IPS-18c (cell line): ENCODE data around the gene SBK2.

Experiments used
- H3K4me3 ChIP-seq: 2 replicates; pipeline ENCODE4 v1.7.0; 2013; ENCODE audit warnings: low read depth, mild to moderate bottlenecking, low read length, moderate library complexity; ENCODE audit not compliant: insufficient read depth
- H3K9me3 ChIP-seq: one replicate; pipeline ENCODE4 v1.6.1; 2013; ENCODE audit warnings: mild to moderate bottlenecking, low read length, moderate library complexity; ENCODE audit not compliant: control insufficient read depth, insufficient read depth

Gene SBK2

DNA sequence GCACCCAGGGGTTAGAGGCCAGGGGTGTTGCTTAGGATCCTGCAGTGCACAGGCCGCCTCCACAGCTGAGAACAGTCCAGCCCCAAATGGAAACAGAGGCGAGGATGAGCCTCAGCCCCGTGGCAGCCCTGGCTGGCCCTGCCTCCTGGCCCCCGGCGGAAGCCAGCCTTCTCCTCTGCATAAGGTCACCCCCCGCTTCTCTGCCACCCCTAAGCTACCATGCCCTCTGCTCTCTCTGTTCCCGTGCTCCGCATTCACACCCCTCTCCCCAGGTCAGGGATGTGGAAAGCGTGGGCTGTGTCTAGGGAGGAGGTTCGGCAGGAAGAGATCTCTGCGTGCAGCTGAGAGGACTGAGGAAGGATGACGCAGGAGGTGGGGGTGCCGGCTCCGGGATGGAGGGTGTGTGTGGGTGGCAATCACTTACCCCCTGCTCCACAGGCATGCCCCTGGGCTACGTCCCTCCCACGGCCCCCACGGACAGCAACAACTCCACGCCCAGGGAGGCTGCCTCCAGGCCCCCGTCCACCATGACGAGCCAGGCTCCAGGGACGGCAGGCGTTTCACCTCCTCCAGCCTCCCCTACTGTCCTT lies 42.7 kb downstream of the SBK2 start:
- no peak overlapping the region for H3K4me3 ChIP-seq

DNA sequence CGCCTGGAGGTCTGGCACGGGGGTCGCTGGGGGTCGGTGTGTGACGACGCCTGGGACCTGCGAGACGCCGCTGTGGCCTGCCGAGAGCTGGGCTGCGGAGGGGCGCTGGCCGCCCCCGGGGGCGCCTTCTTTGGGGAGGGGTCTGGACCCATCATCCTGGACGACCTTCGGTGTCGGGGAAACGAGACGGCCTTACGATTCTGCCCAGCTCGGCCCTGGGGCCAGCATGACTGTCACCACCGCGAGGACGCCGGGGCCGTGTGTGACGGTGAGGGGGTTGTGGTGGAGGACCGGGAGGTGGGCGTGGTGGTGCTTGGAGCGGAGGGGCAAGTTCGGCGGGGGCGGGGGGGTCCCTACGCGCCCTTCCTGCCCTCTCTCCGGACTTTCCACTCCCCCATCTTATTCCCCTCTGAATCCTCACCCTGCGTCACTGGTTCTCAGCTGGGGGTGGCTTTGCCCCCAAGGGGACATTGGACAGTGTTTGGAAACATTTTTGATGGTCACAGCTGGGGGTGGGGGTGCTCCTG lies 43.2 kb downstream of the SBK2 start:
- no peaks in the 10 kb centered on the region for H3K9me3 ChIP-seq
- H3K4me3 ChIP-seq: no peak overlapping the region

More for the DNA sequence above, 42.7 kb downstream of the SBK2 start:
- H3K9me3 ChIP-seq: no peaks in the 10 kb centered on the region

DNA sequence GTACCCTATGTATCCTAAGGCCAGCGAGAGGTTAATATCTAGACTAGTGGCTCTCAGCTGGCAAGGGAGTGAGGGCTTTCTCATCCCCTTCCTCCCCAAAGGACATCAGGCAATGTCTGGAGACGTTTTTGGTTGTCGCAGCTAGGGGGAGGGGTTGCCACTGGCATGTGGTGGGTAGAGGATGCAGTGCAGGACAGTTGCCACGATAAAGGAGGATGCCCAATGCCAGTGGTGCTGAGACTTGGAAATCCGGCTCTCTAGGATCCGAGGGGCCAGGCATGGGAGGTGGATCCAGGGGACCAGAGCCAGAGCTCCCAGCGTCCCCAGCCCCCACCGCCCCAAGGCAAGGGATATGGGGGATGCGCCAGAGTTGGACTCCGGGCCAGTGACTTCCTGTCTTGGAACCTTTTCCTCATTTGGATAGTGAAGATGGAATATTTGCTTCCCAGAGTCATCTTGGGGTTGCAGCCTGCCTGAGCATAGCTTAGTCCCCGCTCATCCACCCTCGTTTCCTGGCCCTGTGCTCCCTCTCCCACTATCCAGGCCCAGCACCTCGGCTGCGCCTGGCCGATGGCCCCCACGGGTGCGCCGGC lies 43.8 kb downstream of the SBK2 start:
- Histone ChIP-seq H3K4me3 (no peak overlapping the region), H3K9me3 (no peaks in the 10 kb centered on the region)

DNA sequence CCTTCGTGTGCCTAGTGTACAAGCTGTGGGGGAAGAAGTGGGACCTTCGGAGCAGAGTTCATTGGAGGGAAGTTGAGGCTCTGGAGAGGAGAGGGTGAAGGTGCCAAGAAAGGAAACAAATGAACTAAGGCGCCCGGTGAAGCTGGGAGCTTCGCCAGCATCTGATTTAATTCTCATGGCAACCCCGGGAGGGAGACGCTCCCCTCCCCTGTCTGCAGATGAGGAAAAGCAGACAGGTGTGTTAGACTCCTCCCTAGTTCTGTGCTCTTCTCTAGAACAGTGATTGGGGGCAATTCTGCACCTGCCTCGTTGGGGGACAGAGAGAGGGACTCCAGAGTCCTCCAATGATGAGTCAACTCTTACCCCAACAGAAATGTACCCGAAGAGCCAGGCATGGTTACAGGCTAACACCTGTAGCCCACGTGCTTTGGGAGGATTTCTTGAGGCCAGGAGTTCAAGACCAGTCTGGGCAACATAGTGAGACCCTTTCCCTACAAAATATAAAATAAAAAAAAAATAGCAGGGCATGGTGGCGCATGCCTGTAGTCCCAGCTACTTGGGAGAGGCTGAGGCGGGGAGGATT lies 44.5 kb downstream of the SBK2 start:
- Histone ChIP-seq H3K9me3 (no peaks in the 10 kb centered on the region), H3K4me3 (no peak overlapping the region)

DNA sequence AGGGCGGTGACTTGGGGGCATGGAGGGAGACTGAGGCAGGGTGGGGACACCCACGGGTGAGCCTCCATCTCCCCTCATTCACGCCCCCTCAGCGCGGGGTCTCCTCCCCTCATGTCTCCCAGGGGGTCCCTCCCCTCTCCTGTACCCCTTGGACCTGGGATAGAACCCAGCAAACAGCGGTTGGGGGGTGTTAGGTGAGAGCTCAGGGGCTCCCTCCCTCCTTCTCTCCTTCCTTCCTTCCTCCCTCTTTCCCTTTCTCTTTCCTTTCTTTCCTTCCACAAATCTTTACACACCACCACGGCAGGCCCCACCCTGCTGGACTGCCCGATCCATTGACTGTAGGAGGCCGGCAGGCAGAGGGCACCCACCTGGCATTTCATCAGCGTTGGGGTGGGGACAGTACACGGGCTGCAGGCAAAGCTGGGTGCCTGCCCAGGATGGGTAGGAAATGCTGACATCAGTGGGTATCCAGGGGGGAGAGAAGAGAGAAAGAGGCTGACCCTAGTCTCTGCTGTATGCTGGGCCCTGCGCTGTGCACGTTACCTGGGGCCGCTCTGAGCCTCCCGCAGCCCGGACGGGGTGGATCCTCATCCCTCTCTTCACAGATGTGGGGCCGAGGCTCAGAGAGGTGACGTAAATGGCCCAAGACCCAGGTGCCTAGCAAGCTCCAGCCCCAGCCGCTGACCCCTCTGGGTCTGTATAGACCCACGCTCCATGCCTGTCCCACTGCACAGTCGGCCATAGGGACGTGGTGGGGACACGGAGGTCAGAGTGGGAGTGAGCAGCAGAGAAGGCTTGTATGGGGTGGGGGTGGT lies 45.2 kb downstream of the SBK2 start:
- H3K9me3 ChIP-seq: no peaks in the 10 kb centered on the region
- no peak overlapping the region for H3K4me3 ChIP-seq

DNA sequence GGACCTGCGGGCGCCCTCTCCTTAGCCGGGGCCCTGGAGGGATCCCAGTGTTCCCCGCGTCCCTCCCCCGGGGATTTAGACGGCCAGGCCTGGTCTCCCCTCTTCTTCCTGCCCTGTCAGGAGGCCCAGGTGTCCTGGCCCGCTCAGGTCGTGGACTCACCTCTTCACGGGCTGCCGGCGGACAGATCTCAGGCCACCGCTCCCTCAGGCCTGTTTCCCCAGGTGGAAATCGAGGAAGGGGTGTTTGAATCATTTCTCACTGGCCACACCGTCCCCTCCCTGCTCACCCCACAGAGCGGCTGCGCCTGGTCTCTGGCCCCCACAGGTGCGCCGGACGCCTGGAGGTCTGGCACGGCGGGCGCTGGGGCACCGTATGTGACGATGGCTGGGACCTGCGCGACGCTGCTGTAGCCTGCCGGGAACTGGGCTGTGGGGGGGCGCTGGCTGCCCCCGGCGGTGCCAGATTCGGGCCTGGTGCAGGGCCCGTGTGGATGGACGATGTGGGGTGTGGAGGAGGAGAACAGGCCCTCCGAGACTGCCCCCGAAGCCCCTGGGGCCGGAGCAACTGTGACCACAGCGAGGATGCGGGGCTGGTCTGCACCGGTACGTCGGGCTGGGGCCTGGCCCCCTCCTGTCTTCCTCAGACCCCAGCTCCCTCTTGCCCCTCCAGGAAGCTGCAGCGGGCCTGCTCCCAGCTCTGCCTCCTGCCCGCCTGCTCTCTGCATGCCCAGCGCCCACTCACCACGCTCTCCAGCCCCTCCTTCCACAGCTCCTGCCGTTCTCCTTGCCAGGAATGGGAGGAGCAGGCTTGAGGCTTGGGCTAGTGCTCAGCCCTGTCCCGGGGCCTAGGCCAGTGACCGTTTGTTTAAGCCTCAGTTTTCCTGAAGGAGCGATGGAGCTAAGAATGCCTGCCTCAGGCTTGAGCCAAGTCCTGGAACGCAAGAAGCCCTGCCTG lies 46.2 kb downstream of the SBK2 start:
- Histone ChIP-seq H3K9me3 (no peaks in the 10 kb centered on the region), H3K4me3 (no peak overlapping the region)

DNA sequence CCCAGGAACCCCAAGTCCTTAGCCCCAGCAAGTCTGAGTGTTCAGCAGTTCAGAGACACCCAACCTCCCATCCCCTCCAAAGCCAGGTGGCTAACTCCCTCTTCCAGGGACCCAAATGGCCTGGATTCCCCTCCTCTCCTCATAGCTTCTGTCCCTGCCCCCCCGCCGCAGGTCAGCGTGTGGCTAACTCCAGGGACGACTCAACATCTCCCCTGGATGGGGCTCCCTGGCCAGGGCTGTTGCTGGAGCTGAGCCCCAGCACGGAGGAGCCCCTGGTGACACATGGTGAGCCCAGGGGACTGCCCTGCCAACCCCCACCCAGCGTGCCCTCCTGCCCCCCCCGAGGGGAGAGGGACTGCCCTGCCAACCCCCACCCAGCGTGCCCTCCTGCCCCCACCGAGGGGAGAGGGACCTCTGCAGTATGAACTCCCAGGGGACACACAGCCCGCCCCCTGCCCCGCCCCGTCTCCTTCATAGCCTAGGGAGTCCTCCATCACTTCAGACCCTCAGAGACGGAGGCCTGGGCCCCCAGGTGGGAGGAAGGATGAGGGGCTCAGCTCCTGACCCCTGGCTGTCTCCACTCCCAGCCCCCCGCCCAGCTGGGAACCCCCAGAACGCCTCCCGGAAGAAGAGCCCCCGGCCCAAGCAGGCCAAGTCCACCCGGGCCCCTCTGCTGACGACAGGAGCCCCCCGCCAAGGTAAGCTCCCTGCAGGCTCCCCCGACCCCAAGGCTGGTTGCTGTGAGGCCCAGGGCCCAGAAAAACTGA lies 47.0 kb downstream of the SBK2 start:
- H3K9me3 ChIP-seq: no peaks in the 10 kb centered on the region

DNA sequence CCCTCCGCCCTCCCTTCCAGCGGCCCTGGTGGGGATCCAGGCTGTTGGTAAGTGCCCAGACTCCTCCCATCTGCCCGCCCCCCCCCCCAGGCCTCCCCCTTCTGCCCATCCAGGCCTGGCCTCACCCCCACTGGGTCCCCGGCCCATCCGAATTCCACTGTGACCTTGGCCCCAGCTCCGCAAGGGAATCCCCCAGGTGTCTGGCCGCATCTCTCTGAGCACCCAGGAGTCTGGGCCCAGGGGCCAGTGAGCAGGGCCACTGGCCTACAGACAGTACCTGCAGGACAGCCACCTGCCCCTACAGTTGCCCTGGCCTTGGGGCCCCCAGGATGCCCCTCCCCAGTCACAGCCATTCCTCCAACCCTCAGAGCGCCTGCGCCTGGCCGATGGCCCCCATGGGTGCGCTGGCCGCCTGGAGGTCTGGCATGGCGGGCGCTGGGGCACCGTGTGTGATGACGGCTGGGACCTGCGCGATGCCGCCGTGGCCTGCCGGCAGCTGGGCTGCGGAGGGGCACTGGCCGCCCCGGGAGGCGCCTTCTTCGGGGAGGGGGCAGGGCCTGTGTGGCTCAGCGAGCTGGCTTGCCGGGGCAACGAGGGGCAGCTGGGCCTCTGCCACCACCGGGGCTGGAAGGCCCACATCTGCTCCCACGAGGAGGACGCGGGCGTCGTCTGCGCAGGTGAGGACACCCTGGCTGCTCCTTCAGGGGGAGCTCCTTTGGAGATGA lies 47.8 kb downstream of the SBK2 start:
- no peaks in the 10 kb centered on the region for H3K9me3 ChIP-seq
- H3K4me3 ChIP-seq: peak overlapping the region; percentile 24; the same call in 1 of the 2 replicates

More for the DNA sequence above, 47.0 kb downstream of the SBK2 start:
- no peak overlapping the region; the same call in 1 of the 2 replicates for H3K4me3 ChIP-seq

DNA sequence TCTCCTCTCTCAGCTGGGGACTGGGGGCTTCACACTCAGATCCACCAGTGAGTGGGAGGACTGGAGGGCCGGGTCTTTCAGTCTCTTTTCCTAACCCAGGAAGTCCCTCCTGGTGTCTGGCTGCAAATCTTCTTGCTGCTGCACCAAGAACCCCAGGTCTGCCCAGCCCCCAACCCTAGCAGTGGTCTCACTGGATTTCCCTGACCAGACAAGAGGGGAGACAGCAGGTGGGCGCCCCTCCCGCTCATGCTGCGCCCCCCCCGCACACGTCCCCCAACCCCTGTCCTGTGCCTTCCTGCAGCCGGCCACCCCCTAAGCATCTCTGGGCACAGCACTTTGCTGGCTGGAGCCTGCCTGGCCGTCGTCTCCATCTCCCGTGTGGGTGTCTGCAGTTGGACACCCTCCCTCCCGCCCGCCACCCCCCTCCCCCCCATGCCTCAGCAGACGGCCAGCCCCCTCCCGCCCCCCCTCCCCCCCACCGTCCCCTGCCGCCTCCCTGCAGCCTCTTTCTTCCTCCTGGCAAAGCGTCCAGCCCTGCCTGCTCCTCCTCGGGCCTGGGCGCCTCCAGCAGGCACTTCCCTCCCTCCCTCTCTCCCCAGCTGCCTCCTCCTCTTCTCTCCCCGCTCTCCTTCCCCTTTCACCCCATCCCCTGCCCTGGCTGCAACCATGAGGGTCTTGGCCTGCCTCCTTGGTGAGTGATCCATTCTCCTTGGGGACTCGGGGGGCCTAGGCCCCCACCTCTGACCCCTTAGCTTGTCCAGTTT lies 48.8 kb downstream of the SBK2 start, which contains the start of gene SSC5D:
Gene SSC5D, plus strand, starts transcription at position 513 of the 764 bp plus-strand sequence. Its CDS starts 154 bp downstream, at position 667.
- Histone ChIP-seq H3K4me3 (peak within 1 kb of the TSS; percentile 41), H3K9me3 (no peaks in the 10 kb centered on the region)

DNA sequence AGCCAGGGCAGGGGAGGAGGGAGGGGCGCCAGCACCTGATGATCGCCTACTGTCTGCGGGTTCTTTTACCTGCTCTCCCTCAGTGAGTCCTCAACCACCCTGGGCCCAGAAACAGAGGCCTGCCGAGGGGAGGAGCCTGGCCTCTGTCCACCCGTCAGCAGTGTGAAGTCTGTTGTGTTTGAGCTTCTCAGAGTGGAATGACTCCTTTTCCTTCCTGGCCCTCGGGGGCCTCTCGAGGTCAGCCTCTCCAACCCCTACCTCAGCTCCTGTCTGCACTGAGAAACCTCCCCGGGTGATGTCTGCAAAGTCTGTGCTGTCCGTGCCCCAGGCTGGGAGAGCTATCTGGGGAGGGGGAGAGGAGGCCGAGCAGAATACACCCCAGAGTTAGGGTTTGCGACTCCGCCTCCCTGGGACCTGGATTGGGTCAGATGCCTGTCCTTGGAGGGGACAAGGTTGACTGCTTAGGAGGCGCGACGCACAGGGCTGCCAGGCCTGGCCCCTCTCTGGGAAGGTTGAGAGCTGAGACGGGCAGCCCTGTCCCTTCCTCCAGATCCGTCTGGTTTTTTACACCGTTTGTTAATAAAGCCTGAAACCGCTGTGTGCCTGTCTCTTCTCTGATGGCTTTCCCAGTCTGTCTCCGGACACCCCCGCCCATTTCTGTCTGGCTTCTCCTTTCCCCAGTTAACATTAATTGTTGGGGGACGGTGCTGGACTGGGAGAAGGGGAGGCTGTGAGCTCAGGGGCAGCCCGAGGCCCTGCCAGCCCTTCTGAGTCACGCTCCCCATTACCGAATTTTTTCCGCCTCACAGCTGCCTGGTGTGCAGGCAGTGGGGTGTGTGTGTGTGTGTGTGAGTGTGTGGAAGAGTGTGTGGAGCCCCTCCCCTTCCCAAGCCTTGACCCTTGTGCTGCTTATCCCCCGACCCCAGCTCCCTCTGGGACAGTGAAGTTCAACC lies 49.7 kb downstream of the SBK2 start:
- Histone ChIP-seq H3K4me3 (no peak overlapping the region; the same call in 1 of the 2 replicates), H3K9me3 (no peaks in the 10 kb centered on the region)

DNA sequence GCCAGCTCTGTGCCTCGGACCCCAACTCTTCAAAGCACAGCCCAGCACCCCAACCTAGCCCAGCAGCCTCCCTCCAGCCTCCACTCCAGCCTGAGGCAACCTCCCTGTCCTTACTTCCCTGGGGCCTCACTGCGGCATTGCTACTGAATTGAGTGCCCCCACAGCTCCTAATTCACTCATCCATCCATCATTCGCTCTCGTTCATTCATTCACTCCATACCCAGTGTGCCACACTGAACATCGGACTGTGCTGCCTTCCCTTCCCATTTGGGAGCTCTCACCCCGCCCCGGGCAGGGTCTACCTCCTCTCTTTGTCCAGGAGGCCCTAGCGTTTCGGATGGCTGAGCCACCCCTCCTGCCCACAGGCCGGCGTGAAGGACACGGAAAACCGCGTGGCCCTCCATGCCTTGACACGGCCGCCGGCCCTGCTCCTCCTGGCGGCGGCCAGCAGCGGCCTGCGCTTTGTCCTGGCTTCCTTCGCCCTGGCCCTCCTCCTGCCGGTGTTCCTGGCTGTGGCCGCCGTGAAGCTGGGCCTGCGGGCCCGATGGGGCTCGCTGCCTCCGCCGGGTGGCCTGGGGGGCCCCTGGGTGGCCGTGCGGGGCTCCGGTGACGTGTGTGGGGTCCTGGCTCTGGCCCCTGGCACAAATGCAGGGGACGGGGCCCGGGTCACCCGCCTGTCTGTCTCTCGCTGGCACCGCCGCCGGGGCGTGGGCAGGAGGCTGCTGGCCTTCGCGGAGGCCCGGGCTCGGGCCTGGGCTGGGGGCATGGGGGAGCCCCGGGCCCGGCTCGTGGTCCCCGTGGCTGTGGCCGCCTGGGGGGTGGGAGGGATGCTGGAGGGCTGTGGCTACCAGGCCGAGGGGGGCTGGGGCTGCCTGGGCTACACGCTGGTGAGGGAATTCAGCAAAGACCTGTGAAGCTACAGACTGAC lies 50.6 kb downstream of the SBK2 start:
- Histone ChIP-seq H3K4me3 (peak overlapping the region; percentile 83; the same call in 1 of the 2 replicates), H3K9me3 (no peaks in the 10 kb centered on the region)

DNA sequence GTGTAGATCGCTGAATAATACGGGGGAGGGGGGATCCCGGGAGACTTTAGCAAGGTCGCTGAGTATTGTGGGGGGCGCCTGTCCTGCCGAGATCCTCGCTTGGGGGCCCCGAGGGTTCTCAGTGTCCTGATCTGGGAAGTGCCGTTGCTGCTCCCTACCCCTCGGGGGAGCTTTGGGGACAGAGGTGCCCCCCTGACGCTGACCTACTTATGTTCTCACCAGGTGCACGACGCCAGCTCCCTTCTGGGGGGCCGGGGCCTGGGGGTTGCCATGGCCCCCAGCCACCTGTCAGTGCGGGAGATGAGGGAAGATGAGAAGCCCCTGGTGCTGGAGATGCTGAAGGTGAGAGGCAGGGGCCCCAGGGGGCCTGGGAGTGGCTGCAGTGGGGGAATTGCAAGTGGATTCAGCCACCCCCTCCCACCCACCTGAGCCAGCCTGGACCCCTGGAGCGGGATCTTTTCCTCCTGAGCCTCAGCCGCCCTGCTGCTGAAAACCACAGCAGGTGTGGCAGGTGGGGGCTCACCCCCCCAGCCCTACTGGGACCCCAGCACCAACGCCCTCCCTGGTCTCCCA lies 51.4 kb downstream of the SBK2 start:
- no peaks in the 10 kb centered on the region for H3K9me3 ChIP-seq
- peak overlapping the region; percentile 83 for H3K4me3 ChIP-seq
